ENCODE data around the gene CKM.
A peak's percentile ranks its signal among the peaks of the same experiment; 100 is the strongest.

The CKM gene

GRCh38 chr19:45322744-45323281 is at the start of gene CKM:
Gene CKM, minus strand, starts transcription at chr19:45322875. Its CDS starts 3,162 bp downstream, at chr19:45319713.
- no peak for DNase-seq (ENCODE audit: low spot score)

- peak; percentile 100 for DNase-seq (ENCODE audit: low spot score)
These were observed 47.9 kb upstream of the CKM start, which contains the start of gene ERCC2 for GRCh38 chr19:45370410-45371204. Gene ERCC2, minus strand, starts transcription at chr19:45370573. Its CDS starts 33 bp downstream, at chr19:45370540.

- DNase-seq (ENCODE audit: low spot score), result no peak
These were observed 46.2 kb upstream of the CKM start for GRCh38 chr19:45368737-45369340.

GRCh38 chr19:45368127-45368526 is 45.5 kb upstream of the CKM start:
- DNase-seq (ENCODE audit: low spot score), result no peak

GRCh38 chr19:45364696-45365095 is 42.0 kb upstream of the CKM start:
- DNase-seq (ENCODE audit: low spot score), result no peak

- no peak for DNase-seq (ENCODE audit: low spot score)
These were observed 41.3 kb upstream of the CKM start for GRCh38 chr19:45363861-45364459.

- no peak for DNase-seq (ENCODE audit: low spot score)
These were observed 39.6 kb upstream of the CKM start for GRCh38 chr19:45362291-45362690.

GRCh38 chr19:45361608-45362007 is 38.9 kb upstream of the CKM start:
- DNase-seq (ENCODE audit: low spot score), result no peak

- DNase-seq (ENCODE audit: low spot score), result no peak
These were observed 35.6 kb upstream of the CKM start for GRCh38 chr19:45358213-45358792.

GRCh38 chr19:45357445-45357783 is 34.7 kb upstream of the CKM start:
- DNase-seq (ENCODE audit: low spot score), result no peak

- no peak for DNase-seq (ENCODE audit: low spot score)
These were observed 34.2 kb upstream of the CKM start for GRCh38 chr19:45356760-45357444.

- DNase-seq (ENCODE audit: low spot score), result no peak
These were observed 33.2 kb upstream of the CKM start for GRCh38 chr19:45355910-45356309.

- no peak for DNase-seq (ENCODE audit: low spot score)
These were observed 32.7 kb upstream of the CKM start for GRCh38 chr19:45355402-45355801.

- no peak for DNase-seq (ENCODE audit: low spot score)
These were observed 31.7 kb upstream of the CKM start for GRCh38 chr19:45354241-45354842.

- no peak for DNase-seq (ENCODE audit: low spot score)
These were observed 30.5 kb upstream of the CKM start for GRCh38 chr19:45352914-45353796.

- no peak for DNase-seq (ENCODE audit: low spot score)
These were observed 29.8 kb upstream of the CKM start for GRCh38 chr19:45352471-45352870.

GRCh38 chr19:45352062-45352461 is 29.4 kb upstream of the CKM start:
- DNase-seq (ENCODE audit: low spot score), result no peak

GRCh38 chr19:45351401-45351952 is 28.8 kb upstream of the CKM start:
- no peak for DNase-seq (ENCODE audit: low spot score)

- DNase-seq (ENCODE audit: low spot score), result no peak
These were observed 27.9 kb upstream of the CKM start for GRCh38 chr19:45350477-45351058.

GRCh38 chr19:45349430-45349941 is 26.8 kb upstream of the CKM start:
- no peak for DNase-seq (ENCODE audit: low spot score)

Data from HuH-7 (cell line).